DMS53 treated with DMSO at 0.1 percent for 48 hours (cell line): ENCODE data around the gene SLC9A9.
A peak's percentile ranks its signal among the peaks of the same experiment; 100 is the strongest.
"Not testable (repeated sequence)": the region's sequence is repeated elsewhere in the genome, so short reads cannot be mapped to it uniquely, and the experiment has no call there.

Experiments used
- DNase-seq: peaks from one replicate; lab custom pipeline; 2025; ENCODE audit not compliant: unreplicated experiment; lab: John Stamatoyannopoulos, UW

The SLC9A9 gene

DNA sequence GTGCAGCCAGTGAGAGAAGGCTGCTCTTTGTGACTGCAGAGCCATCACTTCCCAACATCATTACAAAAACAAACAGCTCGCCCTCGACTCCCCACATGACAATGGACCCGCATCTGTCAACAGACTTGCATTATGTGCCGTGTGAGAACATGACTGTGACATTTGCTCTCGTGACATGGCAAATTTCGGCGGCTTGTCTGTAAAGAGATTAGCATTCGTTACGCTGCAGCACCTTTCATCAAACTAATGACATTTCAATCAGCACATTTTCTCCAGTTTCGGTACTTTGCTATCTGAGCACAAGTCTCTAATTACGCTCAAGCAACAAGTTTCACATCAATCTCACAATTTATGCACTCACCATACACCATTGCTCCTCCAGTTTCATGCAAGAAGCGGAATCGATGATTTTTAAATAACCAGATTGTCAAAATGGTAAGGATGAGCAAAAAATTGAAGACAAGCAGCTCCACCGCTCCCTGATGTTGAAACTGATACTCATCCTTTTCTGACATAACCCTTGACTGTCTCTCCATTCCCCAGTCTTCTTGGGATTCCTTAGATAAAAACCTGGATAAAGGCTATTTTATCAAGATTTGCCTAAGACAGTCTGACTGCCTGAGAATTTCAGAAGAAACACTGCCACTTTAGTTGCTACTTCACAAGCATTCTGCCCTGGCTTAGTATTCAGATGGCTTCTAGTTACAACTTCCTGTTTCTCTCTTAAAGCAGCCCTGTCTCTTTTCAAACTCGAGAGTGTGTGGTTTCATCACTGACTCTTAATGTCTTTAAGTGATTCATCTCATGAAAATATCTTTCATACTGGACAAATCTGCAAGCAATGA, at the start of gene SLC9A9:
Gene SLC9A9, minus strand, starts transcription at position 682 of the 845 bp plus-strand sequence. Its CDS starts 146 bp downstream, at position 536.
- no peak for DNase-seq

DNA sequence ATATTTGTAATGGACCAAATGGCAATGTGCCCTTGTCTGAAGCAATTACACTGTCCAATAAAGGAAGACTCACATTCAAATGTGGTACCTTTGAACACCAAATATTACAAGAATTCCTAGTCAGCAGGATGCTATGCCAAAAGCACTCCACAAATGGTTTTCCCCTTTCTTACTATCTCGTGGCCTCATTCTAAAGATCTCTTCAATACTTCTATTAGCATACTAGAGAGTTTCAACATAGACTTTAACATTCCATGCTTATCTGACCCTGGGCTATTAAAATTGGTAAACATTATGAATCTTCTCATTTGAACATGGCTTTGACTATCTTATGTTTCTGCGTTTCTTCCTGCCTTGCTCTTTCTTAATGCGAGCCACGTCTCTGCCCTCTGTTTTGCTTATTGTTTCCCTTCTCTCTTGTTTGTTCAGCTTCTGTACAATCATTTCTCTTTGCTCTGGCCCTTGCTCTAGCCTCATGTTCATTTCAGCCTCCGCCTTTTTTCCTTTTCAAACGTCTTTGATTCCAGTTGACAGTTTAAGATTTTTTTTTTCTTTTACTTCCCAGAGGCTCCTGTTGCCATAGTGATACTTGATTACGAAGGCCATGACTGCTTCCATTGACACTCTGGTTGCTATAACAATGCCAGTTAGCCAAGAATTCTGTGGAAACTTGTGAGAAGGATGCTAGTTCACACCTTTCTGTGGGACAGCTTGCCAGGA, 49.5 kb upstream of the SLC9A9 start:
- no peak for DNase-seq

DNA sequence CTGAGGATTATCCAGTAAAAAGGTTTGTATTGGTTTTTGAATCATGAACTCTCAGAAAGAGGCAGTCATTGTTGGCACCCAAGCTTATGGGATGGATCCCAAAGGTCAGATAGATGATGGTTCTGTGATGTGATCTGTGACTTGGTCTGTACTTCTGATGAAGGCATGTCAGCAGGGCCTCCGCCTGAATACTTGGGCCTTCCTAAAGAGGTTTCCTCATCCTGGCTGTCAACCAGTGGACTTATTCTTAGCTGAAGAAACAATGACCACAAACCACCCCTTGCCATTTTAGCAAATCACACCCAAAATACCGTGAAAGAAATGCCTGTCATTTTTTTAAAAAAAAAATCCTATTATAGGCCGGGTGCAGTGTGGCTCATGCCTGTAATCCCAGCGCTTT, 48.2 kb upstream of the SLC9A9 start:
- no peak for DNase-seq

GRCh38 chr3:143895805-143896204, 47.5 kb upstream of the SLC9A9 start:
- no peak for DNase-seq

DNA sequence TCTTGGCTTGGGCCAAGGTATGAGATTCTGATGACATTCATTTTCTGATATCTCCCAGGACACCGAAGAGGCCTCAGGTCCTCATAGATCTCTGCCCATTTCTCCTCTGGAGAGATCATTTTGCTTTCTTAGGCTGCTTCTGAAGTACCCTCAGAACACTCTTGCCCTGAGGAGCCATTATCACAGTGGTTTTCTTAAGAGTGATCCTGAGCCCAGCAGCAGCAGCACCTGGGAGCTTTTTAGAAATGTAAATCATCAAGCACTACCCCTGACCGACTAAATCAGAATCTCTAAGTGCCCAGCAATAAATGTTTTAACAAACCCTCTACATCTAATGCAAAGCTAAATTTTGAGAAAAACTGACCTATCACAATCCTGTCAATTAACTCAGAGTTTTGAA, 40.6 kb upstream of the SLC9A9 start:
- no peak for DNase-seq

DNA sequence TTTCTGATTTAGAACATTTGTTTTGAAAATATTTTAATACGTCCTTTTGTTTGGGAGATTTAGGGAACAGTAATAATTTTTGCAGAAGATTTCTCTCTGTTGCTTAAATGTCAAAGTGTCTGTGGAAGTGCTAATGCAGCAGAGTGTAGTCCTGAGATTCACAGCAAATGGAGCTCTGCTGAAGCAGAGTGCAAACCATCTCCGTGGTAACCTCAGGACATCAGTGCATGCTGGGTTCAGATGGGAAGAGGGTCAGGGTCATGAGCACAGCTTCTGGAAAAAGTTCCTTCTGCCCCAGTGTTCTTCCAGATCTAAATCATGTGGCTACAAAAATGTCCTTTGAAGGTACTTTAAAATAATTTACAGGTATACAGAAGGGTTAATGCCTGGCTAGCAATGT, 39.9 kb upstream of the SLC9A9 start:
- no peak for DNase-seq

DNA sequence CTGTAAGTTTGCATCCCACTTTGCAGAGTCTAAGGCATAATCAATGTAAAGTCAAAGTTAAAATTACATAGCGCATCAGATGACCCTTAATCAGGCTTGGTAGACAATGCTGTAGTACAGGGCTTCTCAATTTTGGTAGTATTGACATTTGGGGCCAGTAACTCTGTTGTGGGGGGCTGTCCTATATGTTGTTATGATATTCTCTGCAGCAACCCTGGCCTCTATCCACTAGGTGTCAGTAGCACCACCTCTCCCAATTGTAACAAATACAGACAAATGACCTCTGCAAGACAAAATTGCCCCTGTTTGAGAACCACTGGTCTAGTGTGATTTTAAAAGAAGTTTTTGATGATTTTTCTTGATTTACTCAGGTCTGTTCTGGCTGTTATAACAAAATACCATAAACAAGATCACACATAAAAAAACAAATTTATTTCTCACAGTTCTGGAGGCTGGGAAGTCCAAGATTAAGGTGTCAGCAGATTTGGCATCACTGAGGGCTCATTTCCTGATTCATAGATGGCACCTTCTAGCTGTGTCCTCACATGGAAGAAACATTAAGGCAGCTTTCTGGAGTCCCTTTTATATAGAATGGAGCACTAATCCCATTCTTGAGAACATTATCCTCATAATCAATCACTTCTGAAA, 37.6 kb upstream of the SLC9A9 start:
- DNase-seq = no peak

- no peak for DNase-seq
These were observed 36.6 kb upstream of the SLC9A9 start for GRCh38 chr3:143884861-143885260.

DNA sequence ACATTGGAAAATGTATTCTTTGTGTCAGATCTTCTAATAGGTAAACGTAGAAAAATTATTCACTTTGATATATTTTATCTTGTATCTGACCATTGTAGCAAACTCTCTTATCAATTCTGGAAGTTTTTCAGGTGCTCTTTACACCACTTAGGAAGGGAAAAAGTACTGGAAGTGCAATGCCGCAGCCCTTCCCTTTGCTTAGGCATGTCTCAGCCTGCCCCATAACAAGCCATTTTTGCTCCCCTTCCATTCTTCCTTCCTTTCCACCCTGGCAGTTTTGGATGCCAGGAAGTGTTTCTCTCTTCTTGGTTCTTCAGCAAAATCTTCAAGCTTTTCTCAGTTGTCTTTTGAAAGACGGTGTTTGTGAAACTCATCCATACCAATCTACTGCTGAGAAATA, 34.9 kb upstream of the SLC9A9 start:
- no peak for DNase-seq

DNA sequence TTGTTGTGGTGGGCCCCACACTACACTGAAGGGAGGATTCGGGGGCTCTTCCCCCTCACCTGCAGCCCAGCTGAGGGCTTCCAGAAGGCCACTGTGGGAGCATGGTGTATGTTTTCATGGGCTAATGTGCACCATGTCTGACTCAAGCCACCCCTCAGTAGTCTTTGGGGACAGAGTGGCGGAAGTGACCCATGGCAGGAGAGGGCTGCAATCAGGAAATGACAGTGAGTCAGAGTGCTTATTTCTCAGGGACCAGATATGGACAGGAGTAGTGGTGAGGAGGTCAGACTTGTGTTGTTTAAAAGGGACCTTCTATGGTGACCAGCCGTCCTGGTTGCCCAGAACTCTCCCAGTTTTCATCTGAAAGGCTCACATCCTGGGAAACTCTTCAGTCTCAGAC, 32.8 kb upstream of the SLC9A9 start:
- no peak for DNase-seq

GRCh38 chr3:143875546-143875945, 27.3 kb upstream of the SLC9A9 start:
- DNase-seq = no peak

- DNase-seq = not testable (repeated sequence)
These were observed 25.3 kb upstream of the SLC9A9 start for GRCh38 chr3:143873553-143873952.

- DNase-seq = peak; percentile 8
These were observed 17.0 kb upstream of the SLC9A9 start for GRCh38 chr3:143865302-143865701.

- DNase-seq = no peak
These were observed 11.4 kb upstream of the SLC9A9 start for GRCh38 chr3:143859465-143860203.

- DNase-seq = no peak
These were observed 8.1 kb upstream of the SLC9A9 start for GRCh38 chr3:143856252-143856970.

DNA sequence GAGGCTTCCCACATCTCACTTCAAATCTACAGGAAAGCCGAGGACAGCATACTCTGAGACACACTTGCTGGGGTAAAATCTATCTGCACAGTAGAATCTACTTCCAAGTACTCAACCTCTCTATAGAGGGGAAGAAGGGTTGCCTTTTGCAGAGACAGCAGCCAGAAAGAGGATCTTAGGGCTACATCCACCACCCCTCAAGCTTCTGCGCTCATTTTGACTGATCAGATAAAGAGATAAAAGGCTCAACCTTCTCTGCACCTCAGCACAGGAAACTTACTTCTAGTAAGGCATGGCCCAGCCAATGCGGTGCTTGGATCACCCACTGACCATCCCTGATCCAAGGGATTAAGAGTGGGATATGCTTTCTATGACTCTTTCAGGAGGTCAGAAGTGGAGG, 6.9 kb upstream of the SLC9A9 start:
- DNase-seq = no peak

GRCh38 chr3:143851331-143852017, 3.2 kb upstream of the SLC9A9 start:
- no peak for DNase-seq

DNA sequence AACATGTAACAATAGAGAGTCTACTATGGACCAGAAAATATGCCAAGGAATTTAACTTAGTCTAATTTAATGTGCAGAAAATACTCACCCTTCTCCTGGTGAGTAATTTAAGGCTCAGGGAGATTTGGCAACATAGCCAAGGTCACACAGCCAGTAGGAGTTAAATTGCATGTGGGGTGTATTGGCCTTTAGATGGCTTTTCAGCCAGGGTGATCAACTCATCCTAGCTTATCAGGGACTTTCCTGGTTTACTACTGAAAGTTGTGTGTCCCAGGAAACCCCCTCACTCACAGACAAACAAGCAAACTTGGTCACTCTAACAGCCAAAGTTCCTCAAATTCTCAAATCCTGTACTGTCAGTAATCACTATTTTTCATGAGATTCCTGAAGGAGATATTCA, 2.6 kb upstream of the SLC9A9 start:
- no peak for DNase-seq

DNA sequence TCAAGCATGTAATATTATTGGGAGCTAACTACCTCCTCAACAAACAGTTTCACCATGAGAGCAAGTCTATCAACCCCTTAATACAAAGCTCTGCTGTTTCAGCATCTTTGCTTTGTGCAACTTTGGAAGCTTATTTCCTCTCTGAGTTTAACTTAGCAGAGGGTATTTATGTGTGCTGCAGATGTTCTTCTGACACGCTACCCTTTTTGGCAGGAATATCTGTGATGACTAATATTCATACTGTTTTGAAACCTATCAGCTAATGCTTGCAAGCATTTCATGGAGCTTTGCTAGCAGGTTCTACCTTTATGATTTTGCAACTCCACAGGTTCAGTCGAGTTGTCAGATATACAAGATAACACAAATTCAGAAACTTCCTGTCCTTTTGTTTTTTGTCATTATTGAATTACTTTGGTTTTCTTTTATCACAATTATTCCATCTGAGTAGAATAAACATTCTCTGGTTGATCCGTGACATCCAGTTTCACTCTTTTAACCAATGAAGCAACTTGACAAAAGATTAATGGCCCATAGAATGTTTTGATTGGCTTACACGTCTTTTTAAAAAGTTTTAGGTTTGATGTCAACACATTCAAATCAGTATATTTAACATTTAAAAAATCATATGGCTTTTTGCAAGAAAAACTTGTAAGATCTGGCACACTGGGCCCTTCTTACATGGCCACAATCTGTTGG, 1.7 kb upstream of the SLC9A9 start:
- no peak for DNase-seq
